8988T (cell line): ENCODE data around the gene ITGA7.
"Not testable (repeated sequence)": the region's sequence is repeated elsewhere in the genome, so short reads cannot be mapped to it uniquely, and the experiment has no call there.

Experiments used
- DNase-seq: peaks from one replicate; pipeline ENCODE4 v3.0.0; 2011

Gene ITGA7

DNA sequence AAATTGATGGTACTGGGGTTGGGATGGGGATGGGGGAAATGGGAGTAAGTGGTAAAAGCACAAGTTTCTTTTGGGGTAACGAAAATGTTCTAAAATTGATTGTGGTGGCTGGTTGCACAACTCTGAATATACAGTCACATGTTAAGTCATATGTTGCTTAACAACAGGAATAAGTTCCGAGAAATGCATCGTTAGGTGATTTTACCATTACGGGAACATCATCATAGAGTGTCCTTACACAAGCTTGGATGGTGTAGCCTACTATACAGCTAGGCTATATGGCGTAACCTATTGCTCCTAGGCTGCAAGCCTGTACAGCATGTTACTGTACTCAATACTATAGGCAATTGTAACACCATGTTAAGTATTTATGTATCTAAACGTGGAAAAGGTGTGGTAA, 31.0 kb downstream of the ITGA7 start:
- DNase-seq: no peak

DNA sequence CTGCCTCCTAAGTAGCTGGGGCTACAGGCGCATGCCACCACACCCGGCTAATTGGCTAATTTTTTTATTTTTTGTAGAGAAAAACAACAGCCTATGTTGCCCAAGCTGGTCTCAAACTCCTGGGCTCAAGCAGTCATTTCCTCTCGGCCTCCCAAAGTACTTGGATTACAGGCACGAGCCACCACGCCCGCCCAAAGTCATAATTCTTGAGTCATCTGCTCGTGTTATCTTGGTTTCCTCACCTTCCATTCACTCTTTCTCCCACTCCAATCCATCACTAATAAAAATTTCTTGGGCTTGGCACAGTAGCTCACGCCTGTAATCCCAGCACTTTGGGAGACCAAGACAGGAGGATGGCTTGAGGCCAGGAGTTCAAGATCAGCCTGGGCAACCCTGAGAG, 32.0 kb downstream of the ITGA7 start:
- DNase-seq: no peak

DNA sequence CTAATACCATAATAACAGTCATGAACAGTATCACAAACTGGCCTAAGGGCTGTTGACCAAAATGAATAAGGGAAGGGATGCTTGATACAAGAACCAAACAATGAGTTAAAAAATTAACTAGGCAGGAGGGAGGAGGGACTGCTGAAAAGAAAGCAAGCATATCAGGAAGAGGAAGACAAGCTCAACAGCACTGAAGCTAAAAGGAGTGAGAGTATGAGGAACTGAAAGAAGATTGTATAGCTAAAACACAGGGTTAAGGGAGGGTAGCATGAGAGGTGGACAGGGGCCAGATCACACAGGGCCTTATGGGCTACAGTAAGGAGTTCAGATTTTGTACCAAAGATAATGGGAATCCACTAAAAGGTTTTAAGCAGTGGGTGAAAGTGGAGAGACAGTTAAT, 34.1 kb downstream of the ITGA7 start:
- no peak for DNase-seq

- no peak for DNase-seq
Measured at GRCh38 chr12:55671746-55672145, 36.0 kb downstream of the ITGA7 start.

- DNase-seq: no peak
Measured at GRCh38 chr12:55670276-55670675, 37.4 kb downstream of the ITGA7 start.

- DNase-seq: no peak
Measured at GRCh38 chr12:55666508-55666907, 41.2 kb downstream of the ITGA7 start.

DNA sequence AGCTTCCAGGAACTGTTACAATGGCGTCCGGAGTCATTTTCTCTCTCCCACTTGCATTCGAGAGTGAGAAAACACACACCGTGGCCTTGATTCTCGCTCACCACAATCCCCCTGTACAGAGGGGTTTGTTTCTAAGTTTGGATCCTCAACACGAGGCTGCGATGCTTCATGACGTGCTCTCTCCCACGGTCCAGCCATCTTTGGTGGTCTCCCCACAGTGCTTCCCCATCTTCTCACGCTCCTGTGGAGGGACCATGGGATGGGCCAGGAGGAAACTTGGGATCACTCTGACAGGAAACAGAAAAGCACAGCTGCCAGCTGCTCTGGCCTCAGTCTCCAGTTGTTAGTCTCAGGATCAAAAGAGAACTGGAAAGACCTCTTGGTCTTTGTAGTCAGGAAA, 42.9 kb downstream of the ITGA7 start:
- no peak for DNase-seq

GRCh38 chr12:55663391-55663790, 44.3 kb downstream of the ITGA7 start:
- no peak for DNase-seq

GRCh38 chr12:55659486-55660385, 48.0 kb downstream of the ITGA7 start:
- no peak for DNase-seq

DNA sequence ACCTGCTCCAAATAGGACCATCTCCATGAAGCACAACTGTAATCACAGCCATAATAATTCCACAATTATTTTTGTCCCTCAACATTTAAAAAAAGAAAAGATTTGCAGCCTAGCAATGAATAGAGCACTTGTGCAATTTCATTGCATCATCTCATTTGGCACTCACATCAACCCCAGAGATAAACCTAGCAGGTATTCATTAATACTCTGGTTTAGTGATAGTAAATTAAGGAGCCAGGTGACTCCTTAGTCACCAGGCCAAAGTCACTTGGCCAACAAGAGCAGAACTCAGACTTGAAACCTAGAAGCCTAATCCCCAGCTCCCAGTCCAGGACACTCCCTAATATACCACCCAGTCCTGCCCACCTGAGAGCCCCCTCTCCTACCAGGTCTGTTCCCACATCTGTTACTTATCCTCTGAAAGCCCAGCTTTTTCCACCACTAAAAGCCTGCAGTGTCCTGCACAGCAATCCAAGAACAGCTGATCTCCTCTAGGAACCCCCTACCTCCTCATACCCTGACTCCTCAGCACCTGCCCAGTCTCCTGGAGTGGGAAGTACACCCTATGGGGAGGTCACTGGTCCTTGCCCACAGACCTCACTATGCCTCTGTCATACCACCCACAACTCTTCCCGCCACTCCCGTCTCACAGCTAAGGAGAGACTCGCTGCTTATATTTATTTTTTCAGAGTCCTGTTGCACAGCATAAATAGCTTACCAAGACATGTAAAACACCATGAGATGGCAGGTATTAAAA, 48.9 kb downstream of the ITGA7 start:
- DNase-seq: no peak

- DNase-seq: no peak
Measured at GRCh38 chr12:55658212-55658611, 49.5 kb downstream of the ITGA7 start.

DNA sequence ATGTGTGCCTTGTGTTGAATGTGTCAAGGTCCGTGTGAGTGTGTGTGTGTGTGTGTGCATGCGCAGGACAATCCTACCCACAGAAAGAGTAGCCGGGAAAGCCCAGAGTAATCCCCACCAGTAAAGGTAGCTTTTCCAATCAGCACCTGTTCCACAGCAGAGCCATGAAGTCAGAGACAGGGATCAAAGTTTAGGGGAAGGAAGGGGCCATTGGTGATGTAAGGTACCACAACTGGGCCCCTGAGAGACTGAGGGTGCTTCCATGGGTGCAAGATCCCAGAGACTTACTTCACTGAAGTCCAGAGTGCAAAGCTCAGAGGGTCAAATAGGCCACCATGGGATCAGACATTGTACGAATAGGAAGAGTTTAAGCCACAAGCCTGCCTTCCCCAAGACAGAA, 50.5 kb downstream of the ITGA7 start:
- DNase-seq: no peak

DNA sequence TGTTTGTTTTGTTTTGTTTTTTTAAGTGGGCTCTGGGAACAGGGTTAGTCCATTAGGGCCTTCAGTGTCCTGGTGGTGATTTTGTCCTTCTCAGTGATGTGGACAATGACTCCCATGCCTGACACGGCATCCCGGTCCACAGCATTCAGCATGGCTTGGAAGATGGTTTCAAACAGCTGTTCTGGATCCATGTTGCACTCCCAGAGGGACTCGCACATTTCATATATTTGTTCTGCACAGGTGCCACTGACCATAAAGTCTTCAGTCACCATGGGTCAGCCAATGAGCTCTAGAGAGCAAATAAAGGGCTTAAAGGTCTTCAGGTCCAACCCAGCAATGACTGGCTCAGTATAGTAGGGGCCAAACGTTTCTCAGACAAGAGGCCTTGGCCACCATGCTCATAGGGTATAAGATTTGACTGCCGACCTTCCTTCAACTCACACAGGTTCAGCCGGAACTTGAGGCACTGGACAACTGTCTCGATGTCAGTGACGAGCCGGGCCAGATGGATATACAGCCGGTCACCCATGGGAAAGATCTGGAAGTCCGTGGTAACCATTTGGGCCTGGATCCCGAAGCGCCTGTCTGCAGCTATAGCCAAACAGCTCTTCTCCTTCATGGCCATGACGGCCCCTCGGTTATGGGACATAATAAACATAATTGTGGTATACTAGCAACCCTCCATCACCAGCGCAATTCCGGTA, 53.0 kb downstream of the ITGA7 start:
- DNase-seq: no peak

DNA sequence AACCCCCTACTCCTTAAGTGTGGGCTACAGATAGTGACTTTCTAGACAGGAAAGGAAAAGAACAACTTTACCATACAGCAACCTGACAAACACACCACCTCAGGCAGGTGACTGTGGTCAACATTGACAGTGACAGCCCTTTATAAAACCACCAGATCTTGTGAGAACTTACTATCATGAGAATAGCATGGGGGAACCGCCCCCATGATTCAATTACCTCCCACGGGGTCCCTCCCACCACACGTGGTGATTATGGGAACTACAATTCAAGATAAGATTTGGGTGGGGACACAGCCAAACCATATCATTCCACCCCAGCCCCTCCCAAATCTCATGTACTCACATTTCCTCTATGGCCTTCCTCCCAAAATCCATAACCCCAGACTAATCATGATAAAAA, 54.7 kb downstream of the ITGA7 start:
- DNase-seq: no peak

DNA sequence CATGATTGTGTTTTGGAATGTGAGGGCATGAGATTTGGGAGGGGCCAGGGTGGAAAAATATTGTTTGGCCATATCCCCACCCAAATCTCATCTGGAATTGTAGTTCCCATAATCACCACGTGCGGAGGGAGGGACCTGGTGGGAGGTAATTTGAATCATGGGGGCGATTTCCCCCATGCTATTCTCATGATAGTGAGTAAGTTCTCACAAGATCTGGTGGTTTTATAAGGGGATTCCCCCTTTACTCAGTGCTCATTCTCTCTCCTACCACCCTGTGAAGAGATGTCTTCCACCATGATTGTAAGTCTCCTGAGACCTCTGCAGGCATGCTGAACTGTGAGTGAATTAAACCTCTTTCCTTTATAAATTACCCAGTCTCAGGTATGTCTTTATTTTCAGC, 55.4 kb downstream of the ITGA7 start:
- DNase-seq: no peak

- no peak for DNase-seq
Measured at GRCh38 chr12:55651299-55651683, 56.4 kb downstream of the ITGA7 start.

DNA sequence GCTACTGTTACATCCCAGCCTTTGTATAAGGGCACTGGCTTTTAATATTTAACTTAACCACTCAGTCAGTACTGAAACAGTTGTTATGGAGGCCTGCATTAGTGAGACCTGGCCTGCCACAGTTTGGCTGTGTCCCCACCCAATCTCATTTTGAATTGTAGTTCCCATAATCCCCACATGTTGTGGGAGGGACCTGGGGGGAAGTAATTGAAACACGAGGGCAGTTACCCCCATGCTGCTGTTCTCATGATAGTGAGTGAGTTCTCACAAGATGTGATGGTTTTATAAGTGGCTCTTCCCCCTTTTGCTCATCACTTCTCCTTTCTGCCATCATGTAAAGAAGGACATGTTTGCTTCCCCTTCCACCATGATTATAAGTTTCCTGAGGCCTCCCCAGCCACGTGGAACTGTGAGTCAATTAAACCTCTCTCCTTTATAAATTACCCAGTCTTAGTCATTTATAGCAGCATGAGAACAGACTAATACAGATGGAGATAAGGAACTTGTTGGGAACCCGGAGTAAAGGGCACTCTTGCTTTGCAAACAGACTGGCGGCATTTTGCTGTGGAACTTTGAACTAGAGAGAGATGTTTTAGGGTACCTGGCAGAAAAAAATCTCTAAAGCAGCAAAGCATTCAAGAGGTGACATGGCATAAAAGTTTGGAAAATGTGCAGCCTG, 56.9 kb downstream of the ITGA7 start:
- DNase-seq: not testable (repeated sequence)

- DNase-seq: no peak
Measured at GRCh38 chr12:55647027-55647426, 60.7 kb downstream of the ITGA7 start.

- DNase-seq: no peak
Measured at GRCh38 chr12:55644591-55644990, 63.1 kb downstream of the ITGA7 start.

- DNase-seq: no peak
Measured at GRCh38 chr12:55642669-55643068, 65.0 kb downstream of the ITGA7 start.

DNA sequence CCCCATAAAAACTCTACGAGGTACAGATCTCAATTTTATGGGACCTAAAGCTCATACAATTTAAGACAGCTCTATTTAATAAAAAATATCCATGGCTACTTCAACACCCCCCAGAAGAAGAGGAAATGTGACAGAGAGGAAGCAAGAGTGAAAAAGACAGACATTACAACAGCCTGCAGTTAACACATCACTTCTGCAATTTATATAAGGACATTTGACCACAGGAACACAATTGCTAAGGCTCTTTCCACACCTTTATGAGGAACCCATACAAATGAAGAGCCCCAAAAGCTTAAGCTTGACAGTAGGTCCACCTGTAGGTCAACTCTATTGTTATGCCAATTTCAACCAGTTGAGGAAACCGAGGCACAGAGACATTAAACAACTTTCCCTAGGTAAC, 65.4 kb downstream of the ITGA7 start:
- no peak for DNase-seq

DNA sequence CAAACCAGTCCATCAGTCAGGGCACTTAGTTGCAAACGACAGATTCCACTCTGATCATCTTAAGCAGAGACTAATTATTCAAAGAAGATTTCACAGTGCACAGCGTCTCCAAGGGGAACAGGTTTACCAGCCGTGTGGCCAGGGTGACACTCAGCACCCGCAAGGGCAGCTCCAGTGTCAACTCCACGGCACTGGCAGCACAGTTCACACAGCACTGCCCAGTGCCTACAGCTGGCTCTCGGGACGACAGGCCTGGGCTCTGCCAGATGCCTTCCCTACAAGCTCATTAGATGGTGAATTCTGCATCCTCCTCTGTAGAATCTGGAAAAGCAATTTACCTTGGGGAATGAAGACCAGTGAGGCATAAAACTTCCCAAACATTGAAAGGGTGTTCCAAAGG, 66.1 kb downstream of the ITGA7 start:
- no peak for DNase-seq

- no peak for DNase-seq
Measured at GRCh38 chr12:55637467-55637866, 70.2 kb downstream of the ITGA7 start.
